Measurements from ENCODE around the gene HEMK1.

HEMK1 gene

GRCh38 chr3:50577348-50577747, 8.0 kb downstream of the HEMK1 start:
- DNase-seq = no peak

- DNase-seq = no peak
These were observed 11.5 kb downstream of the HEMK1 start for GRCh38 chr3:50580683-50581458.

GRCh38 chr3:50581459-50581842, 12.1 kb downstream of the HEMK1 start:
- no peak for DNase-seq

GRCh38 chr3:50582083-50582482, 12.8 kb downstream of the HEMK1 start:
- DNase-seq = no peak

GRCh38 chr3:50583897-50584296, 14.6 kb downstream of the HEMK1 start:
- no peak for DNase-seq

- DNase-seq = no peak
These were observed 15.1 kb downstream of the HEMK1 start for GRCh38 chr3:50584391-50584790.

GRCh38 chr3:50585919-50586762, 16.8 kb downstream of the HEMK1 start:
- DNase-seq = no peak

GRCh38 chr3:50586763-50587070, 17.4 kb downstream of the HEMK1 start:
- DNase-seq = no peak

GRCh38 chr3:50587373-50587772, 18.1 kb downstream of the HEMK1 start:
- DNase-seq = no peak

GRCh38 chr3:50587806-50588758, 18.8 kb downstream of the HEMK1 start:
- peak; percentile 61 to 70 for DNase-seq

- DNase-seq = no peak
These were observed 19.6 kb downstream of the HEMK1 start for GRCh38 chr3:50588759-50589433.

- DNase-seq = no peak
These were observed 21.9 kb downstream of the HEMK1 start for GRCh38 chr3:50591196-50591741.

- DNase-seq = no peak
These were observed 23.2 kb downstream of the HEMK1 start for GRCh38 chr3:50592568-50592967.

- no peak for DNase-seq
These were observed 25.0 kb downstream of the HEMK1 start for GRCh38 chr3:50594253-50594785.

GRCh38 chr3:50599115-50599715, 29.9 kb downstream of the HEMK1 start:
- DNase-seq = no peak

GRCh38 chr3:50599716-50600118, 30.4 kb downstream of the HEMK1 start:
- DNase-seq = no peak

- DNase-seq = no peak
These were observed 30.9 kb downstream of the HEMK1 start for GRCh38 chr3:50600141-50600753.

- peak; percentile 95 to 97 for DNase-seq
These were observed 31.7 kb downstream of the HEMK1 start for GRCh38 chr3:50600841-50601591.

GRCh38 chr3:50602595-50603191, 33.4 kb downstream of the HEMK1 start:
- no peak for DNase-seq
